Fibroblast of lung (primary cell): ENCODE measurements around the gene ZP4. TPM values are rescaled to one million over a fixed set of nuclear protein-coding genes. Genes with fewer than 3 reads are reported as not detected.
A peak's percentile ranks its signal among the peaks of the same experiment; 100 is the strongest.

ENCODE experiments used
- DNase-seq, 2 donors: peaks; one replicate each; pipeline versions ENCODE4 v3.0.0 to v3.0.0-alpha.2; 2010; ENCODE audit warnings: low read depth in 2 of 2
- H2AFZ ChIP-seq: 2 replicates; pipeline ENCODE4 v1.5.1; 2012; ENCODE audit warnings: low read length, control low read depth, inconsistent platforms
- H3K27ac ChIP-seq: 2 replicates; pipeline ENCODE4 v1.5.1; 2011; ENCODE audit warnings: low read length, control low read depth; ENCODE audit not compliant: insufficient read depth
- H3K27me3 ChIP-seq: 2 replicates; pipeline ENCODE4 v1.5.1; 2011; ENCODE audit warnings: mild to moderate bottlenecking, low read length; ENCODE audit not compliant: control insufficient read depth, insufficient read depth
- H3K36me3 ChIP-seq: 2 replicates; pipeline ENCODE4 v1.5.1; 2011; ENCODE audit warnings: low read length; ENCODE audit not compliant: control insufficient read depth, insufficient read depth
- H3K4me1 ChIP-seq: 2 replicates; pipeline ENCODE4 v1.5.1; 2011; ENCODE audit warnings: low read length; ENCODE audit not compliant: control insufficient read depth, insufficient read depth; ENCODE audit errors: extremely low read depth
- H3K4me2 ChIP-seq: 2 replicates; pipeline ENCODE4 v1.5.1; 2011; ENCODE audit warnings: low read length, control low read depth; ENCODE audit not compliant: insufficient read depth; ENCODE audit errors: extremely low read depth
- H3K4me3 ChIP-seq, 4 experiments: fragments of 200-600 bp in 1 of 4; sonication (generic) in 1 of 4; replicated peaks in 1 of 4; 2 replicates each; pipeline ENCODE4 v1.5.1; 2011 to 2016; ENCODE audit warnings: low read length in 4 of 4, low read depth in 3 of 4, mild to moderate bottlenecking in 3 of 4, control low read depth in 2 of 4, inconsistent platforms in 1 of 4, mixed read lengths in 1 of 4; ENCODE audit not compliant: insufficient read depth in 1 of 4; ENCODE audit errors: control extremely low read depth in 1 of 4
- H3K79me2 ChIP-seq: 2 replicates; pipeline ENCODE4 v1.5.1; 2012; ENCODE audit warnings: mild to moderate bottlenecking, low read length, inconsistent platforms; ENCODE audit not compliant: control insufficient read depth, insufficient read depth
- H3K9ac ChIP-seq: 2 replicates; pipeline ENCODE4 v1.5.1; 2011; ENCODE audit warnings: mild to moderate bottlenecking, low read length, control low read depth; ENCODE audit not compliant: insufficient read depth
- H3K9me3 ChIP-seq: 2 replicates; pipeline ENCODE4 v1.5.1; 2012; ENCODE audit warnings: low read depth, low read length; ENCODE audit not compliant: control insufficient read depth, insufficient read depth
- H4K20me1 ChIP-seq: 2 replicates; pipeline ENCODE4 v1.5.1; 2011; ENCODE audit warnings: low read length; ENCODE audit not compliant: control insufficient read depth, insufficient read depth; ENCODE audit errors: extremely low read depth
- EZH2 ChIP-seq: IDR thresholded peaks from 2 replicates; pipeline ENCODE4 v1.5.1; 2012; ENCODE audit warnings: low read length, control low read depth, mild to moderate bottlenecking; ENCODE audit errors: missing control alignments
- polyA plus RNA-seq, 2 donors: library from polyadenylated mRNA; depleted of rRNA in 1 of 2; stranded (reverse) in 1 of 2; unstranded in 1 of 2; fragments of >200 nt; gene quantifications; 2 replicates each; pipeline ENCODE4 v1.2.1, GENCODE V29; 2011 to 2012; ENCODE audit warnings: missing spikeins in 1 of 2
- total RNA-seq: library from RNA; depleted of rRNA; stranded (reverse); fragments of >200 nt; gene quantifications from 2 replicates; pipeline ENCODE4 v1.2.1, GENCODE V29; 2014
- TF ChIP-seq, protein P1 (sequence below), 2 donors: IDR thresholded peaks in 1 of 2; conservative IDR thresholded peaks in 1 of 2; 1 replicate in 1 of 2; 2 replicates in 1 of 2; pipeline ENCODE4 v1.5.1; 2011 to 2012; ENCODE audit warnings: low read length in 2 of 2, control low read depth in 1 of 2, inconsistent platforms in 1 of 2, low read depth in 1 of 2, mild to moderate bottlenecking in 1 of 2

The ZP4 gene
- total and polyA plus RNA-seq, 2 donors (not counting 1 experiment from before 2014, with no cell fraction given) = not detected

DNA sequence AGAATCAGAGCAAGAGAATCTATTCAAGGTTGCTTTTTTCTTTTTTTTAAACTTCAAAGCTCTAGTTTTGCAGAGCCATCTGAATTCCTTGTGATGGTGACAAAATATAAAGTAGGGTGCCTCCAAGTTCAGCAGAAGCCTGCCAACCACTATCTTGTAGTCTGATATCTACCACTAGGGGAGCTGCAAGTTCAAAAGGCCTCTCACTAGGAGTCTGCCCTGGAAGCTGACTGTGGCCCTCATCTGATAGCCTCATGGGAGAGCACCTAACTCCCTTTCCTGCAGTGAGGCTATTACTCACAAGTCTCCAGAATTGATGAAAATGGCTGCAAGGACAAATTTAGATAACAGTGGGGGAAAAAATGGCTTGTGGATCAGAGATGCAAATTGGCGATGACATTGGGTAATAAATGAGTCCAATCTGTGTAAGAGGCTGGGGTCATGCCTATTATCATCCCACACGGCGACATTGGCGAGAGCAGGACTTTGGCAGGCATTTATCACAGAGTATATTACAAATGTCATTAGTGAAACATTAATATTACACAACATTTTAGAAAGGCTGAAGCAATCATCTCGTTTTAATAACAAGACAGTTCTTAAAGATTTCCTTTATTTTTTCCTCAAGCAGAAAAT is 10.7 kb upstream of the ZP4 start:
- no peaks in the 10 kb centered on the region for H4K20me1 ChIP-seq
- no peak overlapping the region for H3K27ac ChIP-seq
- TF ChIP-seq, protein P1, sequence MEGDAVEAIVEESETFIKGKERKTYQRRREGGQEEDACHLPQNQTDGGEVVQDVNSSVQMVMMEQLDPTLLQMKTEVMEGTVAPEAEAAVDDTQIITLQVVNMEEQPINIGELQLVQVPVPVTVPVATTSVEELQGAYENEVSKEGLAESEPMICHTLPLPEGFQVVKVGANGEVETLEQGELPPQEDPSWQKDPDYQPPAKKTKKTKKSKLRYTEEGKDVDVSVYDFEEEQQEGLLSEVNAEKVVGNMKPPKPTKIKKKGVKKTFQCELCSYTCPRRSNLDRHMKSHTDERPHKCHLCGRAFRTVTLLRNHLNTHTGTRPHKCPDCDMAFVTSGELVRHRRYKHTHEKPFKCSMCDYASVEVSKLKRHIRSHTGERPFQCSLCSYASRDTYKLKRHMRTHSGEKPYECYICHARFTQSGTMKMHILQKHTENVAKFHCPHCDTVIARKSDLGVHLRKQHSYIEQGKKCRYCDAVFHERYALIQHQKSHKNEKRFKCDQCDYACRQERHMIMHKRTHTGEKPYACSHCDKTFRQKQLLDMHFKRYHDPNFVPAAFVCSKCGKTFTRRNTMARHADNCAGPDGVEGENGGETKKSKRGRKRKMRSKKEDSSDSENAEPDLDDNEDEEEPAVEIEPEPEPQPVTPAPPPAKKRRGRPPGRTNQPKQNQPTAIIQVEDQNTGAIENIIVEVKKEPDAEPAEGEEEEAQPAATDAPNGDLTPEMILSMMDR (conservative IDR thresholded peaks at IDR 0.05 in 1 of 2, IDR thresholded peaks at IDR 0.05 in 1 of 2; ENCODE audit: low read depth in 1 of 2, low read length in 2 of 2) = peak in 1 of 2 donors; percentile 34
- TF ChIP-seq EZH2 = no peak
- no peak overlapping the region for H2AFZ ChIP-seq
- H3K4me1 ChIP-seq = no peaks in the 10 kb centered on the region
- peak in 1 of 2 donors; percentile 34 for DNase-seq
- no peak overlapping the region for H3K9ac ChIP-seq
- no peaks in the 10 kb centered on the region for H3K36me3 ChIP-seq
- H3K27me3 ChIP-seq = no peaks in the 10 kb centered on the region
- H3K9me3 ChIP-seq = no peaks in the 10 kb centered on the region
- no peaks in the 10 kb centered on the region for H3K79me2 ChIP-seq
- no peak overlapping the region for H3K4me3 ChIP-seq
- no peak overlapping the region for H3K4me2 ChIP-seq

DNA sequence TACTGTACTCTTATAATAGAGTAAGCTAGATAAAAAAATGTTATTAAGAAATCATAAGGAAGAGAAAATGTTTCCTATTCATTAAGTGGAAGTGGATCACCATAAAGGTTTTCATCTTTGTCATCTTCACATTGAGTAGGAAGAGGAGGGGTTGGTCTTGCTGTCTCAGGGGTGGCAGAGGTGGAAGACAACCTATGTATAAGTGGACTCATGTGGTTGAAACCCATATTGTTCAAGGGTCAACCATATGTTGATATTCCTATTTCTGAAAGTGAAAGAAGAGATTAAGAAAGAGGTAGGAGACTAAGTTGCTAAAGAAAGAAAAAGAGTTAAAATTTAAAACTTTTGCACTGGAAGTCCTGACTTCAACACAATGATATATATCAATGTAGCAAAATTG is 4.9 kb upstream of the ZP4 start:
- no peaks in the 10 kb centered on the region for H3K36me3 ChIP-seq
- no peak overlapping the region for H3K4me3 ChIP-seq
- H2AFZ ChIP-seq = no peak overlapping the region
- H3K79me2 ChIP-seq = no peaks in the 10 kb centered on the region
- H3K27me3 ChIP-seq = no peaks in the 10 kb centered on the region
- TF ChIP-seq, protein P1 (conservative IDR thresholded peaks at IDR 0.05 in 1 of 2, IDR thresholded peaks at IDR 0.05 in 1 of 2; ENCODE audit: low read depth in 1 of 2, low read length in 2 of 2) = no peak
- no peak for TF ChIP-seq EZH2
- no peak overlapping the region for H3K27ac ChIP-seq
- no peak overlapping the region for H3K9ac ChIP-seq
- H3K4me1 ChIP-seq = no peaks in the 10 kb centered on the region
- DNase-seq = no peak
- H3K9me3 ChIP-seq = no peaks in the 10 kb centered on the region
- H3K4me2 ChIP-seq = no peak overlapping the region
- no peaks in the 10 kb centered on the region for H4K20me1 ChIP-seq

DNA sequence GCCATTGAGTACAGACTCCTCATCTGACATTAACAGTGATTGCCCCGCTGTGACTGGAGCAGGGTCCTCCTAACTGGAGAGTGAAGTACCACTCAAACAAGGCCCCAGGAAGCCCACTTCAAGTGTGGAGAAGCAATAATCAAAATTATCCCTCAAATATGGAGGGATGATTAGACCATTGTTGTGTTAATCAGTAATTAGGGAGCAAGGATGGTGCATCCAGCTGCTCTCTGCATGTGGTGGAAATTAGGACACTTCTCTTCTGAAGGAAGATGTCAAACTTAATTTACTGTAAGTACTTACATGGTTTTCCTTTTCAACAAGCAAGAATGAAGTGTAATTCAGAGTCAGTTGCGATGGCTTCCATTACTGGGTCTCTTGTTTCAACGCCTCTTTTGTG is 3.4 kb upstream of the ZP4 start:
- H3K9me3 ChIP-seq = no peaks in the 10 kb centered on the region
- no peak overlapping the region for H2AFZ ChIP-seq
- no peak for TF ChIP-seq EZH2
- TF ChIP-seq, protein P1 (conservative IDR thresholded peaks at IDR 0.05 in 1 of 2, IDR thresholded peaks at IDR 0.05 in 1 of 2; ENCODE audit: low read depth in 1 of 2, low read length in 2 of 2) = no peak
- H3K79me2 ChIP-seq = no peaks in the 10 kb centered on the region
- no peaks in the 10 kb centered on the region for H3K36me3 ChIP-seq
- H3K4me1 ChIP-seq = no peaks in the 10 kb centered on the region
- no peaks in the 10 kb centered on the region for H3K27me3 ChIP-seq
- no peak overlapping the region for H3K4me2 ChIP-seq
- no peak overlapping the region for H3K4me3 ChIP-seq
- H4K20me1 ChIP-seq = no peaks in the 10 kb centered on the region
- H3K27ac ChIP-seq = no peak overlapping the region
- H3K9ac ChIP-seq = no peak overlapping the region
- DNase-seq = no peak
